Measurements from ENCODE around the gene TPST1.
"Not testable (repeated sequence)": the region's sequence is repeated elsewhere in the genome, so short reads cannot be mapped to it uniquely, and the experiment has no call there.

TPST1 gene

GRCh38 chr7:66344166-66344565, 139.0 kb downstream of the TPST1 start:
- no peak for DNase-seq

GRCh38 chr7:66348531-66348930, 143.4 kb downstream of the TPST1 start:
- DNase-seq, result no peak

- no peak for DNase-seq
Observed at GRCh38 chr7:66348959-66349358, 143.8 kb downstream of the TPST1 start.

GRCh38 chr7:66352071-66352470, 146.9 kb downstream of the TPST1 start:
- no peak for DNase-seq

GRCh38 chr7:66353547-66353946, 148.4 kb downstream of the TPST1 start:
- DNase-seq, result no peak

GRCh38 chr7:66355756-66356155, 150.6 kb downstream of the TPST1 start:
- DNase-seq, result no peak

GRCh38 chr7:66356277-66356721, 151.2 kb downstream of the TPST1 start:
- DNase-seq, result no peak

GRCh38 chr7:66357087-66357486, 152.0 kb downstream of the TPST1 start:
- DNase-seq, result no peak

GRCh38 chr7:66359656-66360211, 154.6 kb downstream of the TPST1 start:
- DNase-seq, result no peak

GRCh38 chr7:66362136-66362535, 157.0 kb downstream of the TPST1 start:
- no peak for DNase-seq

- DNase-seq, result no peak
Observed at GRCh38 chr7:66363635-66364034, 158.5 kb downstream of the TPST1 start.

GRCh38 chr7:66365031-66365430, 159.9 kb downstream of the TPST1 start:
- not testable (repeated sequence) for DNase-seq

- no peak for DNase-seq
Observed at GRCh38 chr7:66371096-66371824, 166.1 kb downstream of the TPST1 start.

GRCh38 chr7:66374141-66374840, 169.2 kb downstream of the TPST1 start:
- not testable (repeated sequence) for DNase-seq

GRCh38 chr7:66376264-66376945, 171.3 kb downstream of the TPST1 start:
- DNase-seq, result no peak

- DNase-seq, result no peak
Observed at GRCh38 chr7:66377045-66377444, 171.9 kb downstream of the TPST1 start.

- no peak for DNase-seq
Observed at GRCh38 chr7:66377714-66378113, 172.6 kb downstream of the TPST1 start.

GRCh38 chr7:66379542-66380160, 174.5 kb downstream of the TPST1 start:
- DNase-seq, result no peak

GRCh38 chr7:66380272-66380888, 175.2 kb downstream of the TPST1 start:
- DNase-seq, result no peak

GRCh38 chr7:66382182-66382923, 177.2 kb downstream of the TPST1 start:
- DNase-seq, result not testable (repeated sequence)

GRCh38 chr7:66385191-66385905, 180.2 kb downstream of the TPST1 start:
- not testable (repeated sequence) for DNase-seq
